Measurements from ENCODE around the gene DYNC2I2.
"Not testable (repeated sequence)": the region's sequence is repeated elsewhere in the genome, so short reads cannot be mapped to it uniquely, and the experiment has no call there.

DNA sequence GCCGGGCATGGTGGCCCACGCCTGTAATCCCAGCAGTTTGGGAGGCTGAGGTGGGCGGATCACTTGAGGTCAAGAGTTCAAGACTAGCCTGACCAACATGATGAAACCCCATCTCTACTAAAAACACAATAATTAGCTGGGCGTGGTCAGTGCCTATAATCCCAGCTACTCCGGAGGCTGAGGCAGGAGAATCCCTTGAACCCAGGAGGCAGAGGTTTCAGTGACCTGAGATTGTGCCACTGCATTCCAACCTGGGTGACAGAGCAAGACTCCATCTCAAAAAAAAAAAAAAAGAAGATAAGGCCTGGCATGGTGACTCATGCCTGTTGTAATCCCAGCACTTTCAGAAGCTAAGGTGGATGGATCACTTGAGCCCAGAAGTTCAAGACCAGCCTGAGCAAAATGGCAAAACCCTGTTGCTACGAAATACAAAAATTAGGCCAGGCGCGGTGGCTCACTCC is 9.9 kb upstream of the DYNC2I2 start:
- TF ChIP-seq, protein P1, sequence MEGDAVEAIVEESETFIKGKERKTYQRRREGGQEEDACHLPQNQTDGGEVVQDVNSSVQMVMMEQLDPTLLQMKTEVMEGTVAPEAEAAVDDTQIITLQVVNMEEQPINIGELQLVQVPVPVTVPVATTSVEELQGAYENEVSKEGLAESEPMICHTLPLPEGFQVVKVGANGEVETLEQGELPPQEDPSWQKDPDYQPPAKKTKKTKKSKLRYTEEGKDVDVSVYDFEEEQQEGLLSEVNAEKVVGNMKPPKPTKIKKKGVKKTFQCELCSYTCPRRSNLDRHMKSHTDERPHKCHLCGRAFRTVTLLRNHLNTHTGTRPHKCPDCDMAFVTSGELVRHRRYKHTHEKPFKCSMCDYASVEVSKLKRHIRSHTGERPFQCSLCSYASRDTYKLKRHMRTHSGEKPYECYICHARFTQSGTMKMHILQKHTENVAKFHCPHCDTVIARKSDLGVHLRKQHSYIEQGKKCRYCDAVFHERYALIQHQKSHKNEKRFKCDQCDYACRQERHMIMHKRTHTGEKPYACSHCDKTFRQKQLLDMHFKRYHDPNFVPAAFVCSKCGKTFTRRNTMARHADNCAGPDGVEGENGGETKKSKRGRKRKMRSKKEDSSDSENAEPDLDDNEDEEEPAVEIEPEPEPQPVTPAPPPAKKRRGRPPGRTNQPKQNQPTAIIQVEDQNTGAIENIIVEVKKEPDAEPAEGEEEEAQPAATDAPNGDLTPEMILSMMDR (IDR thresholded peaks at IDR 0.05; ENCODE audit: low read depth, low read length, poor library complexity, severe bottlenecking) = not testable (repeated sequence)
- not testable (repeated sequence) for TF ChIP-seq EZH2phosphoT487 (IDR thresholded peaks at IDR 0.05; ENCODE audit: borderline replicate concordance, low read length)

All from DOHH2 (cell line).